Natural killer cell (primary cell): Measurements from ENCODE around the gene CRADD. TPM values are rescaled to one million over a fixed set of nuclear protein-coding genes. Genes with fewer than 3 reads are reported as not detected.
"Not testable (repeated sequence)": the region's sequence is repeated elsewhere in the genome, so short reads cannot be mapped to it uniquely, and the experiment has no call there.

Experiments used
- ATAC-seq, 3 donors: fragments of 150-1000 bp in 2 of 3; fragments of 200-7000 bp in 1 of 3; cut with Tn5 transposase; 1 replicate in 1 of 3; 2 replicates in 2 of 3; pipeline ENCODE4 v1.10.0; 2021; ENCODE audit warnings: mild to moderate bottlenecking in 2 of 3, moderate library complexity in 2 of 3
- DNase-seq, 2 donors: peaks; one replicate each; pipeline versions ENCODE4 v3.0.0 to v3.0.0-alpha.2; 2013 to 2021; ENCODE audit warnings: mixed read lengths in 1 of 2
- H3K27ac ChIP-seq: one replicate; pipeline ENCODE4 v1.5.1; 2013; ENCODE audit warnings: mild to moderate bottlenecking, low read length
- H3K27me3 ChIP-seq: one replicate; pipeline ENCODE4 v1.6.1; 2013; ENCODE audit warnings: low read length; ENCODE audit not compliant: control insufficient read depth, insufficient read depth
- H3K36me3 ChIP-seq: one replicate; pipeline ENCODE4 v1.6.1; 2013; ENCODE audit warnings: low read length; ENCODE audit not compliant: control insufficient read depth, insufficient read depth
- H3K4me1 ChIP-seq: one replicate; pipeline ENCODE4 v1.6.1; 2013; ENCODE audit warnings: low read length; ENCODE audit not compliant: control insufficient read depth, insufficient read depth
- H3K4me3 ChIP-seq: one replicate; pipeline ENCODE4 v1.5.1; 2013; ENCODE audit warnings: low read length
- H3K9me3 ChIP-seq: one replicate; pipeline ENCODE4 v1.6.1; 2013; ENCODE audit warnings: low read length; ENCODE audit not compliant: control insufficient read depth, insufficient read depth
- H3K27ac Mint-ChIP-seq, 2 donors: one replicate each; pipeline ENCODE4 v1.8.0; 2022; ENCODE audit warnings: mild to moderate bottlenecking in 2 of 2, mixed read lengths in 2 of 2, moderate library complexity in 1 of 2
- H3K27me3 Mint-ChIP-seq, 2 donors: one replicate each; pipeline ENCODE4 v1.8.0; 2022; ENCODE audit warnings: low read depth in 2 of 2, mixed read lengths in 2 of 2
- H3K36me3 Mint-ChIP-seq: one replicate; pipeline ENCODE4 v1.8.0; 2022; ENCODE audit warnings: mixed read lengths
- H3K4me1 Mint-ChIP-seq, 2 donors: one replicate each; pipeline ENCODE4 v1.8.0; 2022; ENCODE audit warnings: mixed read lengths in 2 of 2
- H3K4me3 Mint-ChIP-seq: one replicate; pipeline ENCODE4 v1.8.0; 2022; ENCODE audit warnings: mild to moderate bottlenecking, moderate library complexity, mixed read lengths
- H3K9me3 Mint-ChIP-seq, 2 donors: one replicate each; pipeline ENCODE4 v1.8.0; 2022; ENCODE audit warnings: mixed read lengths in 2 of 2
- WGBS: methylation state at CpG from one replicate; pipeline ENCODE4 v1.1.7; 2013; ENCODE audit warnings: missing lambda C conversion rate; ENCODE audit not compliant: insufficient coverage; 5-methylcytosine and 5-hydroxymethylcytosine counted together
- intact Hi-C: fragments of 100-400 bp; cut with micrococcal nuclease; formaldehyde crosslinking; loops from one replicate; pipeline ENCODE4 v1.14.2; 2022
- total RNA-seq, 4 donors: library from RNA; stranded (reverse); fragments of 120-200 nt in 1 of 4; gene quantifications; one replicate each; pipeline versions ENCODE4 v1.2.3 to v1.2.4, GENCODE V29; 2013 to 2022
- TF ChIP-seq, protein P1 (sequence below): fragments of 200-600 bp; IDR thresholded peaks from one replicate; pipeline ENCODE4 v1.8.0; 2022; ENCODE audit warnings: antibody characterized with exemption

The CRADD gene
- total RNA-seq, 3 donors from 2014 or later (not counting 1 experiment from before 2014, with no cell fraction given) = 19.1 to 27.5 (median 26.4) TPM

DNA sequence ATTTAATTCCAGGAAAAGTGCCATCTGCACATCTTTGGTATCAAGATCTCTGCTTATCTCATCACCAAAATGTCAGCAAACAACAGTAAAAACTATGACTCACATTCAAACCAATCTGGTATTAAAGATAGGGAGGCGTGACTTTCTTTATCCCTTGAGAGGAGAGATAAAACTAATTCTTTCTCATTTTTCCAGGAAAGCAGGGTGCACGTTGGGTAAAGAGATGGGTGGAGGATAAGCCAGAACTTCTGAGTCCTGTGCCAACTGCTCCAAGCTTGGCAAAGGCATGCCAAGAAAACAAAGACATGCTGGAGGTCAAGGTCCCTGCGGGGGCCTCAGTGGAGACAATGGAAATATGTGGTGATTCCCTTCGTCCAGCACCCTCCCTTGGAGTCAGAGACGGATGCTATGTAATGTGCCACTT, 245.4 kb downstream of the CRADD start:
- no peaks in the 10 kb centered on the region for H3K36me3 Mint-ChIP-seq
- ATAC-seq (no peak), DNase-seq (no peak)
- 83% methylated on average over 5 of the region's 5 CpGs for WGBS
- no peaks in the 10 kb centered on the region for H3K9me3 Mint-ChIP-seq
- Histone ChIP-seq H3K4me1 (no peaks in the 10 kb centered on the region), H3K9me3 (no peaks in the 10 kb centered on the region), H3K4me3 (no peak overlapping the region), H3K36me3 (no peaks in the 10 kb centered on the region), H3K27me3 (no peaks in the 10 kb centered on the region), H3K27ac (no peak overlapping the region)
- peaks cover 0 to 5% of the 10 kb centered on the region in 2 donors for H3K27me3 Mint-ChIP-seq
- TF ChIP-seq, protein P1, sequence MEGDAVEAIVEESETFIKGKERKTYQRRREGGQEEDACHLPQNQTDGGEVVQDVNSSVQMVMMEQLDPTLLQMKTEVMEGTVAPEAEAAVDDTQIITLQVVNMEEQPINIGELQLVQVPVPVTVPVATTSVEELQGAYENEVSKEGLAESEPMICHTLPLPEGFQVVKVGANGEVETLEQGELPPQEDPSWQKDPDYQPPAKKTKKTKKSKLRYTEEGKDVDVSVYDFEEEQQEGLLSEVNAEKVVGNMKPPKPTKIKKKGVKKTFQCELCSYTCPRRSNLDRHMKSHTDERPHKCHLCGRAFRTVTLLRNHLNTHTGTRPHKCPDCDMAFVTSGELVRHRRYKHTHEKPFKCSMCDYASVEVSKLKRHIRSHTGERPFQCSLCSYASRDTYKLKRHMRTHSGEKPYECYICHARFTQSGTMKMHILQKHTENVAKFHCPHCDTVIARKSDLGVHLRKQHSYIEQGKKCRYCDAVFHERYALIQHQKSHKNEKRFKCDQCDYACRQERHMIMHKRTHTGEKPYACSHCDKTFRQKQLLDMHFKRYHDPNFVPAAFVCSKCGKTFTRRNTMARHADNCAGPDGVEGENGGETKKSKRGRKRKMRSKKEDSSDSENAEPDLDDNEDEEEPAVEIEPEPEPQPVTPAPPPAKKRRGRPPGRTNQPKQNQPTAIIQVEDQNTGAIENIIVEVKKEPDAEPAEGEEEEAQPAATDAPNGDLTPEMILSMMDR = no peak
- peaks cover 5 to 7% of the 10 kb centered on the region in 2 donors for H3K4me1 Mint-ChIP-seq
- no peak overlapping the region for H3K27ac Mint-ChIP-seq
- H3K4me3 Mint-ChIP-seq = no peak overlapping the region
- intact Hi-C loops = no loop called here

DNA sequence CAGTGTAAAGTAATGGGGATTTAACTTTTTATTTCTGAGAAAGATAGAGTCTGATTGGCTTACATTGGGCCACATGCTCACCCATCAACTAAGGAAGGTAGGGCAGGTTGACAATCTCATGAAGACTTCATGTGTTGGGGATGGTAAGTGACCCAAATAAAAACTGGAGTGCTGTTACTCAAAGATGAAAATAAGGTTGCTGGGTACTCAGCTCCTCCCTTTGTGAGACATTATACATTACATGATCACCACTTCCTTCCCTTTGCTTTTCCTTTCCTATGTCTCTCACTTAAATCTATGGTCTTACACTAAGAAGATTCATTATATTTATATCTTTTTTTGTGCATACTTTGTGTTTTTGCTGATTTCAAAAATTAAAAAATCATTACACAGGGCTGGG, 247.2 kb downstream of the CRADD start:
- peak in 2 of 3 donors; percentile 37 to 76 for ATAC-seq
- Histone ChIP-seq H3K36me3 (no peaks in the 10 kb centered on the region), H3K27ac (no peak overlapping the region), H3K9me3 (no peaks in the 10 kb centered on the region), H3K27me3 (no peaks in the 10 kb centered on the region), H3K4me3 (no peak overlapping the region), H3K4me1 (no peaks in the 10 kb centered on the region)
- Mint-ChIP-seq H3K4me3 (no peak overlapping the region), H3K4me1 (peaks cover 5 to 7% of the 10 kb centered on the region in 2 donors), H3K36me3 (no peaks in the 10 kb centered on the region), H3K9me3 (no peaks in the 10 kb centered on the region), H3K27me3 (peaks cover 0 to 3% of the 10 kb centered on the region in 2 donors), H3K27ac (no peak overlapping the region)
- TF ChIP-seq, protein P1 = no peak
- no peak for DNase-seq
- intact Hi-C loops = no loop called here

DNA sequence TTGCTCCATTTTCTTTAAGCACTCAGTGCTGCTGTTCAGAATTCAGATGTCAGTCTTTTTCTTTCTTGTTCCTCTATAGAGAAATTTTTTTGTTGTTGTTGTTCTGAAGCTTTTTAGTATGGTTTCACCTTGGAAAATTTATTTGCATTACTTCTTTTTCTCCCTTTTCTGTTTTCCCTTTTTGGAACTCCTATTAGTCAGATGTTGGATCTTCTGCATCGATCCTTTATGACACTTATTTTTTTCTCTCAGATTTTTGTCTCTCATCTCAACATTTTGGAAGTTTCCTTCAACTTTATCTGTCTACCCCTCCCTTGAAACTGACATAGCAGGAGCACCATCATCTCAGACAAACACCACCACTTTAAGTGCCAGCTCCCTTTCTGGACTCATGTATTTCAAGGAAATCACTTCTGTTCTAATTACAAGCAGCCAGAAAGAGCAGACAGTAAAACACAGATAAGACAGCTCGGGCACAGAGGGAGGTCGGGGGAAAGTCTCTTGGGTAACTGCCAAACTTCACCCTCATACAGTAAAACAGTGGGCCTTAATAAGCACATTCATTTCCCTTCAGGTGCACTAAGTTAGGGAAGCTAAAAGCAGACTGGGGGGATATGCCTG, 248.5 kb downstream of the CRADD start:
- TF ChIP-seq, protein P1 = no peak
- Mint-ChIP-seq H3K36me3 (no peaks in the 10 kb centered on the region), H3K27me3 (peaks cover 0 to 3% of the 10 kb centered on the region in 2 donors), H3K4me3 (no peak overlapping the region), H3K27ac (no peak overlapping the region), H3K4me1 (peaks cover 5 to 7% of the 10 kb centered on the region in 2 donors), H3K9me3 (no peaks in the 10 kb centered on the region)
- H3K36me3 ChIP-seq = no peaks in the 10 kb centered on the region
- ATAC-seq = no peak
- WGBS = 89% methylated on average over 3 of the region's 3 CpGs
- H3K9me3 ChIP-seq = no peaks in the 10 kb centered on the region
- DNase-seq = no peak
- H3K4me3 ChIP-seq = no peak overlapping the region
- no peaks in the 10 kb centered on the region for H3K27me3 ChIP-seq
- intact Hi-C loops = no loop called here
- no peak overlapping the region for H3K27ac ChIP-seq
- H3K4me1 ChIP-seq = no peaks in the 10 kb centered on the region

DNA sequence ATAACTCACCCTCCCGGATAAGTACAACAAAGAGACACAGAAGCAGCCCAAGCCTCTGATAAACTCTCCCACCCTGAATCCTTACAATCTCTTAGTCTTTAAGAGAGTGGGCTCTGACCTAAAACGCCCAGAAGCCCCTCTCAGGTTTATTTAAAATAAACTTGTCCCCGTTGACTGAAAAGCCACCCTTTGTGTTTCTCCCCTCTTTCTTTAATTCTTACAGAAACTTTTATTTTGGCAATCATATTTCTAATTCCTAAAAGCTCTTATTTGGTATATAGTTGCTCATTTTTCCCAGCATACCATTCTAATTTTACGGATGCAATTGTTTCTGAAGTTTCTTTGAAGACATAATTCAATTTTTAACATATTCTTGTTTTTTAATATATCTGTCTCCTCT, 249.1 kb downstream of the CRADD start:
- H3K4me3 ChIP-seq = no peak overlapping the region
- H3K4me1 ChIP-seq = no peaks in the 10 kb centered on the region
- no peaks in the 10 kb centered on the region for H3K9me3 ChIP-seq
- WGBS = 89% methylated on average over 2 of the region's 4 CpGs
- ATAC-seq (no peak), DNase-seq (no peak)
- Mint-ChIP-seq H3K4me3 (no peak overlapping the region), H3K27me3 (peaks cover 0 to 3% of the 10 kb centered on the region in 2 donors), H3K4me1 (peaks cover 5 to 7% of the 10 kb centered on the region in 2 donors), H3K27ac (no peak overlapping the region), H3K9me3 (no peaks in the 10 kb centered on the region), H3K36me3 (no peaks in the 10 kb centered on the region)
- TF ChIP-seq, protein P1 = no peak
- intact Hi-C loops = no loop called here
- no peak overlapping the region for H3K27ac ChIP-seq
- H3K36me3 ChIP-seq = no peaks in the 10 kb centered on the region
- H3K27me3 ChIP-seq = no peaks in the 10 kb centered on the region

DNA sequence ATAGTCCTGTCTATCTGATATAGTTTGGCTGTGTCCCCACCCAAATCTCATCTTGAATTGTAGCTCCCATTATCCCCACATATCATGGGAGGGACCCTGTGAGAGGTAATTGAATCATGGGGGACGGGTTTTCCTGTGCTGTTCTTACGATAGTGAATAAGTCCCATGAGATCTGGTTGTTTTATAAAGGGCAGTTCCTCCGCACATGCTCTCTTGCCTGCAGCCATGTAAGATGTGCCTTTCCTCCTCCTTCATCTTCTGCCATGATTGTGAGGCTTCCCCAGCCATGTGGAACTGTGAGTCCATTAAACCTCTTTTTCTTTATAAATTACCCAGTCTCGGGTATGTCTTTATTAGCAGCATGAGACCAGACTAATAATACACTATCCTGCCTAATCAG, 251.9 kb downstream of the CRADD start:
- H3K9me3 Mint-ChIP-seq, H3K27ac Mint-ChIP-seq, DNase-seq, ATAC-seq, H3K4me1 Mint-ChIP-seq, H3K36me3 ChIP-seq, H3K27me3 ChIP-seq, H3K36me3 Mint-ChIP-seq, H3K27me3 Mint-ChIP-seq, H3K4me3 Mint-ChIP-seq, H3K4me3 ChIP-seq, intact Hi-C loops, H3K9me3 ChIP-seq, H3K4me1 ChIP-seq, H3K27ac ChIP-seq: not testable (repeated sequence)
- 100% methylated on average over 1 of the region's 4 CpGs for WGBS
